ENCODE results near the gene CHMP6.
"Not testable (repeated sequence)": the region's sequence is repeated elsewhere in the genome, so short reads cannot be mapped to it uniquely, and the experiment has no call there.

CHMP6 gene

DNA sequence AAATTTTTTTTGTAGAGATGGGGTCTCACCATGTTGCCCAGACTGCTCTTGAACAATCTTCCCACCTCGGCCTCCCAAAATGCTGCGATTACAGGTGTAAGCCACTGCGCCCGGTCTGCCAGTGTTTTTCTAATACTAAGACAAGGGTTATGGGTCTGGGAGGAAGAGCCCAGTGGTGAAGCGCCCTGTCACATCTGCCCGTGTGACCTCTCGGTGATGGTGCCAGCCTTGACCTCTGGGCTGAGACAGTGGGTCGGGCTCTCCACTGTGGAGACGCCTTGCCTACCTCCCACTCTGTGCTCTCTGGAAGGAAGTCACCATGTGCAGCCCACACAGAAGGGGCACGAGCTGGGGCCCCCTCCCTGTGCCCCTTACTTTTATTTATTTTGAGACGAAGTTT lies 38.2 kb downstream of the CHMP6 start:
- DNase-seq (ENCODE audit: low read depth in 1 of 2, low spot score in 1 of 2): no peak

- DNase-seq (ENCODE audit: low read depth in 1 of 2, low spot score in 1 of 2): not testable (repeated sequence)
Measured at GRCh38 chr17:81030312-81030711, 38.7 kb downstream of the CHMP6 start.

- no peak for DNase-seq (ENCODE audit: low read depth in 1 of 2, low spot score in 1 of 2)
Measured at GRCh38 chr17:81030741-81031565, 39.3 kb downstream of the CHMP6 start.

- no peak for DNase-seq (ENCODE audit: low read depth in 1 of 2, low spot score in 1 of 2)
Measured at GRCh38 chr17:81031566-81032550, 40.2 kb downstream of the CHMP6 start.

DNA sequence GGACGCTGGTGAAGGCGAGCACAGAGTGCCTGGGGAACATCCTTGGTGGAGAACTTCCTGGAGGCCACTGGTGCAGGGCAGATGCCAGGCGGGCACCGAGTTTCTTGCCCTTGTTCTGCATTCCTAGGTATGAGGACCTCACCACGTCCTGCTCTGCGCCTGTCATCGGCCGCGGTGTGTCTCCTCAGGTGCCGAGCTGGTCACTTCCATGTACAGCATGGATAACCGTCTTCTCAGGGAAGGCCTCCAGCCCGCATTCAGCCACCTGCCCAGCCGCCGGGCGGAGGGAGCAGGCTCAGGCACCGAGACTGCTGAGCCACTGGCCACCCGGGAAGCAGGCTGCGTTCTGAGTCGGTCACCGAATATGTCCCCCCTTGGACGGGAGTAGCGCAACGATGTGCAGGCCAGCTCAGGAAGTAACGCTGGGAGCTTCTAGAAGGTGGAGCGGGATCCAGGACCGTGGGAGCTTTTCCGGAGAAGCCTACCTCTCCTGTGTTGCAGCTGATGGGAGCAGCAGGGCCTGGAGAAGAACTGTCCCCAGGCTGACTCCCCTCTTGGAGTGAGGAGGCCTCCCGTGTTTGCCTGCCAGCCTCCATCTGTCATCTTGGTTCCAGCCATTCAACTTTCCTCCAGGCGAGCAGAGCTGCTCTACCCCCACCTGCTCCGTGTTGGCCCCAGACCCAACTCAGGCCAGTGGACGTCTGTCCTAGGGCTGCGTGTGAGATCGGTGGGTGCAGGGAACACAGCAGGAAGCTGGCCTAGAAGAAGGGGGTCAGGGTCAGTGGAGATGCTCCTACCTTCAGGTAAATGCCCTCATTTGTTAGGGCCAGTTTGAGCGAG lies 41.2 kb downstream of the CHMP6 start:
- DNase-seq (ENCODE audit: low read depth in 1 of 2, low spot score in 1 of 2): no peak

DNA sequence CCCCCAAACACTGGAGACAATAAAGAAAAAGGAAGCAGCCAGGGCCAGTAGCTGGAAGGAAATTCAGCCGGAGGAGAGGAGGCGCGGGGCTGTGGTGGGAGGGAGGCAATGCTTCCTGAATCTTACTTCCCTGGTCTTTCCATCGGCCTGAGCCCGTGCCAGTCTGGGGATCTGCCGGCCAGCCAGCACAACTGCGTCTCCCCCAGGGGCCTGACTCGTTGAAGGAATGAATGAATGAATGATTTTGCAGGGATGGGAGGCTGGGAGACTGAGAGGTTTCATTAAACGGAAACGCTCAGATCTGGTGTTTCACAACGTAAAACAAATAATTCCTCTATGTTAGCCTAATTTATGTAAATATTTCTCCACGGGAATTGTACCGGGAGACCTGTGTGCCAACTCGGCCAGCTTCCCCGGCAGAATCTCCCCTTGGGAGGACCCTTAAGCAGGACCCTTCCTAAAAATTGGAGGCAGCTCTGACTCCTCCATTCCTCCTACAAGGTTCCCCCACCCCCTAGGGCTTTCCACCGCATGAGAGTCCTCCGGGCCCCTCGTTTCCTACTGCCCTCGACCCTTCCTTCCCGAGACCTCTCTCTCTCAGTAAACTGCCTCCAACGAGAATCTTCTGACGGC lies 42.0 kb downstream of the CHMP6 start:
- DNase-seq (ENCODE audit: low read depth in 1 of 2, low spot score in 1 of 2): no peak

GRCh38 chr17:81034168-81034777 lies 42.6 kb downstream of the CHMP6 start:
- no peak for DNase-seq (ENCODE audit: low read depth in 1 of 2, low spot score in 1 of 2)

DNA sequence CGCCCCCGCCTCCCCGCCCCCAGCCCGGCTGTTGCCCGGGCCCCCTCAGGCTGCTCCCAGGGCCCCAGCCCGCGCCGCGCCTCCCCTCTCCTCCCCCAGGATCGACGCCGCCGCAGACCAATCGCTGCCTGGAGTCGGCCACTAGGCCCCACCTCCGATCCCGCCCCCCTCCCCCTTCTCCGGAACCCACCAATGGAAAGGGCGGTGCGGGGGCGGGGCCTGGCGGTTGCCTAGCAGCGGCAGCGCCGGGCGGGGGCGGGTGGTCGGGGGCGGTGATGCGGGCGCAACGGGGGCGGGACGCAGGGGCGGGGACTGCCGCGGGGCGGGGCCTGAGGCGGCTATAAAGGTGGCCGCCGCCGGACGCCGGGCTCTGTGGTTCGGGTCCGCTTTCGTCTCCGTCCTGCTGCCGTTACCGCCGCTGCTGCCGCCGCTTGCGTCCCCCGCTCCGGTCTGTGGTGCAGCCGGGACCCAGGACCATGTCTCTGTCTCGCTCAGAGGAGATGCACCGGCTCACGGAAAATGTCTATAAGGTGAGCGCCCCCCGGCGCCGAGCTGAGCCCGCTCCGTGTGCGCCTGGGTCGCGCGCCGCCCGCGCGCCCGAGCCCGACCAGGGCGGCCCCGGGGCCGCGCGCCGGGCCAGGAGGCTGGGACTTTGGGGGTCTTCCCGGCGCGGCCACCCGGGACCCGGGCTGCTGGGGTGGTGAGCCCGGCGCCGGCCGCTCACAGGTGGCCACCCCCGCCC lies 43.3 kb downstream of the CHMP6 start, which contains the start of gene BAIAP2:
BAIAP2 (plus strand) TSS at position 373 of the 742 bp plus-strand sequence; CDS start at position 477, 104 bp downstream.
- peak; percentile 98 for DNase-seq (ENCODE audit: low read depth in 1 of 2, low spot score in 1 of 2)

DNA sequence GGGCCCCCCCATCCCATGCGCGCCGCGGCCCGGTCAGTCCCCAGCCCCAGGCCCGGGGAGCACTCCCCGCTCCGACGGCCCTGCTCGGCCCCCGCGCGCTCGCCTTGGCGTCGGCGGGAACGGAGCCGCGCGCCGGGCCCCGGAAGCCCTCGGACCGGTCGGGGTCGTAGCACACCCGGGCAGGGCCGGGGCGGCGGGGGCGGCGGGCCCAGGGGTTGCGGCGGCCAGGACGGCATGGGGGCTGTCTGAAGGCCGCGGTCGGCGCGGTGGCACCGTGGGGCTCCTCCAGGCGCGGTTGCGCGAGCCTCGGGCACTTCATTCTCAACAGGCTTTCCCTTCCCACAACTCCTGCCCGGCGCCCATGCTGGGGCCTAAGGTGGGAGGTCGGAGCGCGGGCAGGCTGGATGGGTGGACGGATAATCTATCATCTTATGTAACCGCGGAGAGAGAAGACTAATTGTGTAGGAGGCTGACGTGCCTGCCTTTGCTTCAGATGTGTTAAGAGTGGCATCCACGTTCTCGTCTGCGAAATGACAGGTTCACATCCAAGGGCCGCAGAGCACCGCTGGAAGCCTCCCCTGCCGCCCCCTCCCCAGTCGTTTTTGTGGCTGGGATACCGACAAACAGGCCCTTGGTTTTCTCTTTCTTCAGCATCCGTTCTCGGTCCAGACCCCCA lies 44.0 kb downstream of the CHMP6 start:
- no peak for DNase-seq (ENCODE audit: low read depth in 1 of 2, low spot score in 1 of 2)

DNA sequence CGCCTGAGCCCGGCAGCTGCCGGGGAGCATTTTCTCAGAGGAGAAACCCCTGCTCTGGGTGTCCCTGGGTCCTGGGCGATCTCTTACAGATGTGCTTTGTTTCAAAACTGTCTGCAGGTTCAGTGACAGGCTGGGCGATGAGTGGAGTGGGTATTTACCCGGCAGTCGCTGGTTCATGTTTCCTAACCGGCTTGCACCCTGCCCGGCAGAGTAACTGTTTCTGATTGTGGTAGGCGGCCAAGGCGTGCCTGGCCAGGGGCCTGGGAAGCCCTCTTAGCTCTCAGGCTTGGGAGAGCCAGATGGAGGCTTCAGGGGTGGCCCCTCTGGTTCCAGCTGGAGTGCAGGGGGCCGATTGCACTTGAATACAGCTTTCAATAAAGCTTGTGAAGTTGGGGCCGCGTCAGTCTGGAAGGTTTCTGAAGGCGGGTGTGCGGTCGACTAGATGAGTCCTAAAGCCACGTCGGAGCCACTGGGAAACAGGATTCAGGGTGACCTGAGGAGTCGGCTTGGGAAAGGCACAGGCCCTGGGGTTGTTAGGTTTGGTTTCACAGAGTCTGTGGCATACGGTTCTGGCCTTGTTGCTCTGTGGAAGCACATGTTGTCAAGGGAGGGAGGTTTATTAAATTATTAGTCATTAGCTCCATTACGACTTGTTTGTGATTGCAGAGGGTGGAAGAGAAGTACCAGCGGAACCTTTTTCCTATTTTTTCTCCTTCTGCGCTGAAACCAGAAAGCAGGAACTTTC lies 44.7 kb downstream of the CHMP6 start:
- DNase-seq (ENCODE audit: low read depth in 1 of 2, low spot score in 1 of 2): no peak

- no peak for DNase-seq (ENCODE audit: low read depth in 1 of 2, low spot score in 1 of 2)
Measured at GRCh38 chr17:81037026-81037797, 45.6 kb downstream of the CHMP6 start.

DNA sequence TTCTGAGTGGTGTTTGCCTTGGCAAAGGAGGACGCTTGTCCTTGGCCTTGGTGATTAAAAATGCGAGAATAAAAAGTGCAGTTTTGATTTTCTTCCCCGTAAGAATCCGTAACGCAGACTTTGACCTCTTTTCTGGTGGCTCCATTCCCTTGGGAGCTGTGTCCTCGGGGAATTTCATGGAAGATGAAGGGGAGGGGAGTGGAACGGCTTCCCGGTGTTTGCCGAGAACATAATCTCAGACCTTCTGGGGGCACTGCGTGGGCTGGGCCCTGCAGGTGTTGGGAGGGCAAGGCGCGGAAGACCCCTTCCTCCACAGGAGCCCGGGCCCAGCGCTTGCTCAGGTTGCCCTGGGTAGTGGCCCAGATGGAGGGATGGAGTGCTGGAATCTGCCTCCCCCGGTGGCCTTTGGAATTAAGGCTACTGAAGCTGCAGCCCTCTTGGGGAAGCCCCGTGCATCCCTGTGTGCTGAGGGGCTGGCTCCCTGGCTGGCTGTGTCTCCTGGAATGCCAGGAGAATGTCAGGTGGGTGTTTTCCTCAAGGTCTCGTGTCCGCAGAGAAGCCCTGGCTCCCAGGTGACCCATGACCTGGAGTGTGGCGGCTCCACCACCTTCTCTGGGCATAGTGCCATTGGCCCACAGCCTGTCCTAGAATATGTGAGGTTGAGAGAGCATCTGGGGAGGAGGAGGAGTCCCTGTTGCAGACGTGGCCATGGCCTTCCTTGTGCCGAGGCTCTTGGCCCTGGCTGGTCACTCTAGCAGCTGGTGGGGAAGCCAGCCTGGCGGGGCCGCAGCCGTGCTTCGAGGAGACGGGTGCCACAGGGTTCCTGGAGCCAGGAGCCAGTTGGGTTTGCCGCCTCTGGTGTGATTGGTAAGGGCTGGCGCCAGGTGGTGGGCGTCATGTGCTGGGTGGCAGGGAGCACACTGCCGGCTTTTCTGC lies 46.4 kb downstream of the CHMP6 start:
- DNase-seq (ENCODE audit: low read depth in 1 of 2, low spot score in 1 of 2): no peak

DNA sequence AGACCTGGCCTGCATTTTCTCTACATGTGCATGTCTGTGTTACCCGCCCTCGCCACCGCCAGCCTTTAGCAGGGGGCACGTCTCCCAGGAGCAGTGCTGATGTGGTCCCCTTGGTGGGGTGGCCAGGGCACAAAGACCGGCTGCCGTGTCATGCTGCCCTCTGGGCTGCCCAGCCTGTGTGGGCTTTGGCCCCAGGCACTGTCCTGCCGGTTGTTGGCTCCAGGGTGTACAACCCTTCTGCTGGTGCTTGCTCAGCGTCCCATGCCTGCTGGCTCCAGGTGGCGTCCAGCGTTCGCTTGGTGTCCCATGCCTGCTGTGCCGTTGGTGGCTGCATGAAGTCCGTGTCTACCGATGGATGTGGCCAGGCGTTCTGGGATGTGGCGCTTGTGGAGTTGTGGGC lies 47.5 kb downstream of the CHMP6 start:
- DNase-seq (ENCODE audit: low read depth in 1 of 2, low spot score in 1 of 2): no peak

DNA sequence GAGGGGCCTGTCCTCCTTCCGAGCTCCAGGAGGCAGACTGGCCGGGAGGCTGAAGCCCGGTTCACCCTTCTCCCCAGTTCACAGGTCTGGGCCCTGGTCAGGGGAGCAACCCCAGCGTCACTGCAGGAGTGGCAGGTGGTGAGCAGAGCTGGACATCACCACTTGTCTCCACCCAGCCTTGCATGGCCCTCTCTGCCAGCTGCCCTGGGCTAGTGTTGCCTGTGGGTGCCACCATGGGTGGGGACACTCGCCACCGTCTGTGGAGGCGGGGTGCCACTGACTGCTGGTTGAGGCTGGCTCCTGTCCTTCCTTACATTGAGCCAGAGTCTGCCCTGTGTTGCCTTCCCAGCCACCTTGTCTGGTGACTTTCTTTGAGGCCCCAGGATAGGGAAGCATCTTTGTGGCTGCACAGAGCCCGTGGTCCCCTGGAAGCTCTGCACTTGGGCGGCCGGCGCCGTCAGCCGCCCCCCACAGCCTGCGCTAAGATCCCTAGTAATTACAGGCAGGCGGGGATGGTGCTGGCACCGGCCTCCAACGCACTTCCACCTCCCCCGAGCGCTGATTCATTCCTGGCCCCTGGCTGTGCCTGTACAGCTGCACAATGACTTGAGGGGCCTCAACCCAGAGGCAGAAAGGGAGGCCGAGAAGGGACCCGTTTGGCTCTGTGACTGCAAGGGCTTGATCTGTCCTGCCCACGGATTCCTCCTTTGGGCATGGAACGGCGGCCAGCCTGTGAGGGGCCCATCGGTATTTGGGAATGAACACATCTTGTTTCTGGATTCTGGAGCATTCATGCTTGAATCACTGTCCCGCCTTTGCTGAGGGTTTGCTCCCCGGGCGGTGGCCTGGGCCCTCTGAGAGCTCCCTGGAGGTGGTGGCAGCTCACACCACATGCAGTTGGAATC lies 48.5 kb downstream of the CHMP6 start:
- DNase-seq (ENCODE audit: low read depth in 1 of 2, low spot score in 1 of 2): no peak

DNA sequence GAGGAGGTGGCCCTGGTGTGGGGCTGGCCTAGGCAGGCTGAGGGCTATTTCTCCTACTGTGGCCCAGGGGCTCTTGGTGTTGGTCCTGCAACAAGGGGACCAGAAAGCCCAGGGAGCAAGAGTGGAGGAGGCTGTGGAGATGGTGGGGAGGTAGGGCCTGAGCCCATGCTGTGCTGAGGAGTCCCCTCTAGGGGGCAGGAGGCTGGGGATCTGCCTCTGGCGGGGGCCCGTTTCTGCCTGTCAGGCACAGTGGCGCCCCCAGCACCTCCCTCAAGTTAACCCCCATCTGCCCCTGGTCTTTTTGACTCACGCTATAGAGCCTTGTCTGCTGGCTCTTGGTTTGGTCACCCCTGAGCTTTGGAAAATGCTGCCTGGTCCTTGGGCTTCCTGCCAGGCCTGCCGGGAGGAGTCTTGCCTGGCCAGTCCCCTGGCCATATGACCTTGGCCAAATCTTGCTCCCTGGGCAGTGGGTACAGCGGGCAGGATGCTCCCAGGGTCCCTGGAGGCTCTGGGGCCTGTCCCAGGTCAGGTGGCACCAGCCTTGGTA lies 49.2 kb downstream of the CHMP6 start:
- no peak for DNase-seq (ENCODE audit: low read depth in 1 of 2, low spot score in 1 of 2)
